Transverse colon (tissue), 3 donors: ENCODE measurements around the gene MYOC.

Source experiments
- CTCF ChIP-seq, 5 experiments: fragments of 200-600 bp in 3 of 5; fragments of 450-650 bp in 2 of 5; sonication (generic) in 3 of 5; IDR thresholded peaks; 1 replicate in 2 of 5; 2 replicates in 3 of 5; pipeline ENCODE4 v1.5.1; 2016 to 2017; ENCODE audit warnings: antibody characterized with exemption in 5 of 5, inconsistent platforms in 3 of 5, mild to moderate bottlenecking in 2 of 5, moderate library complexity in 1 of 5
- POLR2A ChIP-seq: fragments of 450-650 bp; IDR thresholded peaks from one replicate; pipeline ENCODE4 v1.6.1; 2016; ENCODE audit warnings: antibody characterized with exemption, mild to moderate bottlenecking, moderate library complexity

GRCh38 chr1:171622152-171622462 is 30.4 kb downstream of the MYOC start, which contains the start of gene MYOCOS:
- no peak for TF ChIP-seq CTCF (IDR thresholded peaks at IDR 0.05)
- TF ChIP-seq POLR2A: no peak
